Neuronal stem cell (in vitro differentiated cells): ENCODE results near the gene KCNK7.

Experiments used
- DNase-seq: peaks from one replicate; pipeline ENCODE4 v3.0.0-alpha.2; 2013; ENCODE audit warnings: low spot score
- H2AFZ ChIP-seq: one replicate; pipeline ENCODE4 v1.6.1; 2013; ENCODE audit warnings: mild to moderate bottlenecking, low read length, inconsistent platforms
- H2AK5ac ChIP-seq: 2 replicates; pipeline ENCODE4 v1.6.1; 2013; ENCODE audit warnings: low read depth, mild to moderate bottlenecking, inconsistent platforms, low read length, moderate library complexity, mixed read lengths
- H2BK120ac ChIP-seq: 2 replicates; pipeline ENCODE4 v1.6.1; 2013; ENCODE audit warnings: low read depth, mild to moderate bottlenecking, inconsistent platforms, low read length, moderate library complexity, mixed read lengths
- H2BK12ac ChIP-seq: one replicate; pipeline ENCODE4 v1.6.1; 2013; ENCODE audit warnings: low read length, inconsistent platforms
- H2BK15ac ChIP-seq: 2 replicates; pipeline ENCODE4 v1.6.1; 2013; ENCODE audit warnings: mild to moderate bottlenecking, low read length, inconsistent platforms, mixed read lengths
- H2BK5ac ChIP-seq: one replicate; pipeline ENCODE4 v1.6.1; 2013; ENCODE audit warnings: inconsistent platforms, mild to moderate bottlenecking, low read length, moderate library complexity
- H3K14ac ChIP-seq: one replicate; pipeline ENCODE4 v1.6.1; 2013; ENCODE audit warnings: low read length, inconsistent platforms
- H3K18ac ChIP-seq: 2 replicates; pipeline ENCODE4 v1.6.1; 2013; ENCODE audit warnings: low read length, inconsistent platforms
- H3K23ac ChIP-seq: 2 replicates; pipeline ENCODE4 v1.6.1; 2013; ENCODE audit warnings: low read depth, mild to moderate bottlenecking, mixed read lengths, low read length, inconsistent platforms; ENCODE audit not compliant: poor library complexity
- H3K27ac ChIP-seq: replicated peaks from 3 replicates; pipeline ENCODE4 v1.5.1; 2013; ENCODE audit warnings: low read length, inconsistent platforms
- H3K27me3 ChIP-seq, 3 experiments: 2 replicates each; pipeline ENCODE4 v1.6.1; 2013; ENCODE audit warnings: low read length in 3 of 3, mild to moderate bottlenecking in 2 of 3, inconsistent platforms in 1 of 3, low read depth in 1 of 3, mixed read lengths in 1 of 3, moderate library complexity in 1 of 3; ENCODE audit not compliant: control insufficient read depth in 3 of 3, insufficient read depth in 3 of 3
- H3K36me3 ChIP-seq, 2 donors: replicated peaks in 1 of 2; 2 replicates each; pipeline ENCODE4 v1.6.1; 2013; ENCODE audit warnings: low read length in 2 of 2; ENCODE audit not compliant: control insufficient read depth in 2 of 2, insufficient read depth in 2 of 2
- H3K4ac ChIP-seq: 2 replicates; pipeline ENCODE4 v1.6.1; 2013; ENCODE audit warnings: inconsistent platforms, mild to moderate bottlenecking, low read length, moderate library complexity
- H3K4me1 ChIP-seq, 2 donors: 1 replicate in 1 of 2; 2 replicates in 1 of 2; pipeline ENCODE4 v1.6.1; 2013; ENCODE audit warnings: low read length in 2 of 2, low read depth in 1 of 2; ENCODE audit not compliant: control insufficient read depth in 2 of 2, insufficient read depth in 1 of 2
- H3K4me2 ChIP-seq: one replicate; pipeline ENCODE4 v1.6.1; 2013; ENCODE audit warnings: mild to moderate bottlenecking, low read length, inconsistent platforms; ENCODE audit not compliant: insufficient read depth, poor library complexity, severe bottlenecking
- H3K4me3 ChIP-seq, 2 donors: 2 replicates each; pipeline ENCODE4 v1.5.1; 2013; ENCODE audit warnings: low read length in 2 of 2, mild to moderate bottlenecking in 2 of 2, inconsistent platforms in 1 of 2, moderate library complexity in 1 of 2
- H3K79me1 ChIP-seq: one replicate; pipeline ENCODE4 v1.6.1; 2013; ENCODE audit warnings: low read depth, mild to moderate bottlenecking, inconsistent platforms, low read length, moderate library complexity
- H3K9ac ChIP-seq: one replicate; pipeline ENCODE4 v1.6.1; 2013; ENCODE audit warnings: mild to moderate bottlenecking, low read depth, low read length, inconsistent platforms; ENCODE audit not compliant: poor library complexity
- H3K9me3 ChIP-seq, 2 donors: replicated peaks in 1 of 2; 2 replicates each; pipeline versions ENCODE3 to v1.6.1; 2013; ENCODE audit warnings: low read length in 2 of 2, mild to moderate bottlenecking in 2 of 2, inconsistent platforms in 1 of 2, low read depth in 1 of 2, mixed read lengths in 1 of 2, moderate library complexity in 1 of 2; ENCODE audit not compliant: control insufficient read depth in 2 of 2, insufficient read depth in 1 of 2
- H4K8ac ChIP-seq: one replicate; pipeline ENCODE4 v1.6.1; 2013; ENCODE audit warnings: low read depth, mild to moderate bottlenecking, inconsistent platforms, low read length, moderate library complexity
- H4K91ac ChIP-seq: one replicate; pipeline ENCODE4 v1.6.1; 2013; ENCODE audit warnings: low read length, low read depth, mild to moderate bottlenecking, inconsistent platforms; ENCODE audit not compliant: poor library complexity
- WGBS, 2 donors: extraction: QIAGEN DNeasy Blood & Tissue Kit; methylation state at CpG; one replicate each; pipeline ENCODE4 v1.1.7; 2013; ENCODE audit warnings: missing lambda C conversion rate in 2 of 2, mixed read lengths in 1 of 2; ENCODE audit not compliant: insufficient read length in 2 of 2, insufficient replicate concordance in 1 of 2; ENCODE audit errors: extremely low coverage in 2 of 2; 5-methylcytosine and 5-hydroxymethylcytosine counted together

KCNK7 gene

DNA sequence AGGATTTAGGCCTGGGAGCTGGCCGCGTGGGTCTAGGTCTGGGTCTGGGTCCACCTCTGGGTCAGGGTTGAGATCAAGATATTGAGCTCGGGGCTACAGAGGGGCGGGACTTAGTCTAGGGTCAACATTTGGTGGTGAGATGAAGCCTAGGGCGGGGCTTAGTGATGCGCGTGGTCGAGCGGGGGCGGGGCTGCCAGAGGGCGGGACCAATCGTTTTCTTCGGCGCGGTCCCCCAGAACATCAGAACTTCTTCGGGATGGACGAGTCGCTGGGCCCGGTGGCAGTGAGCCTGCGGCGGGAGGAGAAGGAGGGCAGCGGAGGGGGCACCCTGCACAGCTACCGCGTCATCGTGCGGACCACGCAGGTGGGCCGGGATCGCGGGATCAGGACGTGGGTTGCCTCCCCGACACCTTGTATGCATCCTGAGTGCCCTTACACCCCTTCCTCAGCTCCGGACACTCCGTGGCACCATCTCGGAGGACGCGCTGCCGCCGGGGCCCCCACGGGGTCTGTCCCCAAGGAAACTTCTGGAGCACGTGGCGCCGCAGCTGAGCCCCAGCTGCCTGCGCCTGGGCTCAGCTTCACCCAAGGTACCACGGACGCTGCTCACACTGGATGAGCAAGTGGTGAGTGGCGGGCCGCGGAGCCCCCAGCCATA lies 46.5 kb upstream of the KCNK7 start:
- Histone ChIP-seq H2BK15ac (peak overlapping the region; percentile 38), H4K91ac (no peak overlapping the region), H3K14ac (peak overlapping the region; percentile 64), H2AK5ac (peak overlapping the region; percentile 83), H3K9me3 (no peaks in the 10 kb centered on the region), H3K4ac (no peak overlapping the region), H2BK12ac (no peak overlapping the region), H2BK5ac (peak overlapping the region; percentile 88), H3K9ac (peak overlapping the region; percentile 87), H3K36me3 (peaks cover 0 to 28% of the 10 kb centered on the region in 2 donors), H2AFZ (no peak overlapping the region), H3K18ac (peak overlapping the region; percentile 93), H3K23ac (peak overlapping the region; percentile 87), H3K4me3 (peak overlapping the region in 1 of 2 donors; percentile 72), H3K4me2 (peak overlapping the region; percentile 80), H4K8ac (no peak overlapping the region), H3K79me1 (peaks cover 2% of the 10 kb centered on the region), H3K27ac (no peak overlapping the region), H3K4me1 (peaks cover 12 to 22% of the 10 kb centered on the region in 2 donors), H2BK120ac (no peak overlapping the region), H3K27me3 (peaks cover 0 to 11% (median 0%) of the 10 kb centered on the region in 3 experiments)
- peak; percentile 33 for DNase-seq
- no CpG with 5 or more reads among the region's 49 CpGs for WGBS, 2 donors

DNA sequence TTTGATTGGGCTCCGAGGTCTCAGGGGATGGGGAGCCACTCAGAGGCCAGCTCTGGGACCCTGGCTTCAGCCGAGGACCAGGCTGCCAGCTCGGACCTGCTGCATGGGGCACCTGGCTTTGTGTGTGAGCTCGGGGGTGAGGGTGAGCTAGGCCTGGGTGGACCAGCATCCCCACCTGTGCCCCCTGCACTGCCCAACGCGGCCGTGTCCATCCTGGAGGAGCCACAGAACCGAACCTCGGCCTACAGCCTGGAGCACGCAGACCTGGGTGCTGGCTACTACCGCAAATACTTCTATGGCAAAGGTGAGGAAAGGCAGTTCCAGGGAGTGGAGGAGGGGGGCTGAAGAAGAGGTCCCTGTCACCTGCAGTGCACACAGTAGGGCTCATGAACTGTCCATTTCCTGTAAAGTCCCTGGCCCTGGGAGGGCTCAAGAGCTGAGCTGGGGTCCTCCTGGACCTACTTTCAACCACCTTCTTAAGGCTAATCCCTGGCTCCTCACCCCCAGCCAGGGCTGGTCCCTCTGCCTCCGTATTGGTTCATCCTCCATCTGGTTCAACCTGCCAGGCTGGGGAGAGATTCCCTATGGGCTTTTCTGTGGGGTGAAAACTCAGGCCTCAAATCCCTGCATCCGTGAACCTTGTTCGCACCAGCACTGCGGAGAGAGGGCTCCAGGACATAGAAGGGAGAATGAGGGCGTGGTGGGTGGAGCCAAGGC lies 45.9 kb upstream of the KCNK7 start:
- no peak overlapping the region for H2AFZ ChIP-seq
- peak overlapping the region; percentile 75 for H2BK12ac ChIP-seq
- peaks cover 16 to 25% of the 10 kb centered on the region in 2 donors for H3K4me1 ChIP-seq
- peaks cover 7 to 35% of the 10 kb centered on the region in 2 donors for H3K36me3 ChIP-seq
- peaks cover 6% of the 10 kb centered on the region for H3K79me1 ChIP-seq
- H2BK5ac ChIP-seq, result peak overlapping the region; percentile 88
- H3K27me3 ChIP-seq, result peaks cover 0 to 4% (median 0%) of the 10 kb centered on the region in 3 experiments
- no peak overlapping the region for H2BK120ac ChIP-seq
- no peak overlapping the region for H3K4ac ChIP-seq
- H3K14ac ChIP-seq, result peak overlapping the region; percentile 31
- H3K9ac ChIP-seq, result peak overlapping the region; percentile 87
- H2AK5ac ChIP-seq, result peak overlapping the region; percentile 83
- H3K4me3 ChIP-seq, result peak overlapping the region in 1 of 2 donors; percentile 5
- H3K18ac ChIP-seq, result peak overlapping the region; percentile 44
- no peak overlapping the region for H4K8ac ChIP-seq
- no peaks in the 10 kb centered on the region for H3K9me3 ChIP-seq
- H3K23ac ChIP-seq, result peak overlapping the region; percentile 87
- no peak overlapping the region for H3K27ac ChIP-seq
- peak overlapping the region; percentile 80 for H3K4me2 ChIP-seq
- H2BK15ac ChIP-seq, result peak overlapping the region; percentile 30
- H4K91ac ChIP-seq, result no peak overlapping the region
- no peak for DNase-seq
- no CpG with 5 or more reads among the region's 16 CpGs for WGBS, 2 donors

DNA sequence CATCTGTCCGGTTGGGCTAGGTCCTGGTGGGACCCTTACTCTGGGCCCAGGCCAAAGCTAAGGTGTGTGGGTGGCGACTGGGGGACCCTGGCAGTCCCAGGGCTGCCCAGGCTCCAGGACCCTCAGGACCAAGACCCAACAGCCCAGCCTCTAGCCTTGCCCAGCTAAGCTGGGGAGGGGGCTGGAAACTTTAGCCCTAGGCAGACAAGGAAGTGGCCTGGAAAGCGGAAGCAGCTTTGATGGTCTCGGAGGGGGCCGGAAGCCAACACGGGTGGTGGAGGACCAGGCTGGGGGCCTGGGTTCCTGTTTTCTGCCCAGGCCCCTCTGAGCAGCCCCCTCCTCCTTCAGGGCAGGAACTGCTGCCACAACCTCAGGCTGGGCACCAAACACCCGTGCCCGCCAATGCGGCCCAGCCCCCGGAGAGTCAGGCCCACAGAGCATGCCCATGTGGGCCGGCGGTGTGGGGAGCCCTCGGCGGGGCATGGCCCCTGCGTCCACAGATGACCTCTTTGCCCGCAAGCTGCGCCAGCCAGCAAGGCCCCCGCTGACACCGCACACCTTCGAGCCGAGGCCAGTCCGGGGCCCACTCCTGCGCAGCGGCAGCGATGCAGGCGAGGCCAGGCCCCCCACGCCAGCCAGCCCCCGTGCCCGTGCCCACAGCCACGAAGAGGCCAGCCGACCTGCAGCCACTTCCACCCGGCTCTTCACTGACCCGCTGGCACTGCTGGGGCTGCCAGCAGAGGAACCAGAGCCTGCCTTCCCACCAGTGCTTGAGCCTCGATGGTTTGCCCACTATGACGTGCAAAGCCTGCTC lies 45.1 kb upstream of the KCNK7 start:
- no peak overlapping the region for H4K91ac ChIP-seq
- peaks cover 0 to 3% (median 0%) of the 10 kb centered on the region in 3 experiments for H3K27me3 ChIP-seq
- WGBS, 2 donors, result no CpG with 5 or more reads among the region's 35 CpGs
- peak overlapping the region; percentile 30 for H2BK15ac ChIP-seq
- no peak for DNase-seq
- H3K4me2 ChIP-seq, result no peak overlapping the region
- H3K4me3 ChIP-seq, result no peak overlapping the region
- H3K4me1 ChIP-seq, result peaks cover 16 to 25% of the 10 kb centered on the region in 2 donors
- no peak overlapping the region for H3K9ac ChIP-seq
- peak overlapping the region; percentile 57 for H3K23ac ChIP-seq
- H4K8ac ChIP-seq, result no peak overlapping the region
- no peak overlapping the region for H3K27ac ChIP-seq
- H3K4ac ChIP-seq, result no peak overlapping the region
- peak overlapping the region; percentile 8 for H3K14ac ChIP-seq
- H2AK5ac ChIP-seq, result peak overlapping the region; percentile 89
- H2BK12ac ChIP-seq, result peak overlapping the region; percentile 41
- no peak overlapping the region for H2BK120ac ChIP-seq
- H3K9me3 ChIP-seq, result no peaks in the 10 kb centered on the region
- H2AFZ ChIP-seq, result no peak overlapping the region
- no peak overlapping the region for H3K18ac ChIP-seq
- H3K36me3 ChIP-seq, result peaks cover 13 to 35% of the 10 kb centered on the region in 2 donors
- H2BK5ac ChIP-seq, result no peak overlapping the region
- peaks cover 7% of the 10 kb centered on the region for H3K79me1 ChIP-seq
